ENCODE data around the gene RCSD1.

RCSD1 gene

DNA sequence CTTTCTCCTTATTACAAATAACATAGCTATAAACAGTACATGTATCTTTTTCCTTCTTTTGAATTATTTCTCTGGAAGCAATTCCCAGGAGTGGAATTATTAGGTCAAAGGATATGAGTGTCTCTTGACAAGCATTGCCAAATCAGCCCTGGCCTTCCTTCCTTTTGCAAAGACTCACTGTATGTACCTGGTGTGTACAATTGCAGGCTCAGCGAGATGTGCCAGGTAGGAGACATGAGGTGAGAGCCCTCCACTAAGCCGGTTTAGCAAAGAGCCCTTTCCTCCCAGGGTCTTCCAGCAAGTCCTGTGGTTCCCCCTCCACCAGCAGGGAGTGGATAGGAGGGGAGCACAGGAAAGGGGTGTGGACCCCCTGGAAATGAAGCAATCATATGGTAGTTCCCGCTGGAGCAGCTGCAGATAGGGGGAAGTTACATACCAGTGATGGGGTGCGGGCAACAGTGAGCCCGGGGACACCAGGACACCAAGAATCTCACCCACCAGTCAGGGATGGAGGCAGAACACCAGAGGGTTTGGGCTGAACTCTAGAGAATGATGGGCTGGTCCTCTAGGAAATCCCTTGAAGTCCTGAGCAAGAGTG, 18.3 kb downstream of the RCSD1 start:
- Histone ChIP-seq H3K36me3 (ENCODE audit: control insufficient read depth, insufficient read depth, low read length) (no peaks in the 10 kb centered on the region), H3K27ac (no peak overlapping the region), H3K9me3 (ENCODE audit: control insufficient read depth, low read length) (no peaks in the 10 kb centered on the region), H3K27me3 (ENCODE audit: control insufficient read depth, insufficient read depth, low read length) (no peaks in the 10 kb centered on the region), H3K4me3 (ENCODE audit: low read depth, low read length) (no peak overlapping the region), H3K4me2 (ENCODE audit: low read length) (no peak overlapping the region), H3K4me1 (no peaks in the 10 kb centered on the region), H3K9ac (no peak overlapping the region), H2AFZ (no peak overlapping the region), H3K79me2 (no peaks in the 10 kb centered on the region)
- TF ChIP-seq, protein P1, sequence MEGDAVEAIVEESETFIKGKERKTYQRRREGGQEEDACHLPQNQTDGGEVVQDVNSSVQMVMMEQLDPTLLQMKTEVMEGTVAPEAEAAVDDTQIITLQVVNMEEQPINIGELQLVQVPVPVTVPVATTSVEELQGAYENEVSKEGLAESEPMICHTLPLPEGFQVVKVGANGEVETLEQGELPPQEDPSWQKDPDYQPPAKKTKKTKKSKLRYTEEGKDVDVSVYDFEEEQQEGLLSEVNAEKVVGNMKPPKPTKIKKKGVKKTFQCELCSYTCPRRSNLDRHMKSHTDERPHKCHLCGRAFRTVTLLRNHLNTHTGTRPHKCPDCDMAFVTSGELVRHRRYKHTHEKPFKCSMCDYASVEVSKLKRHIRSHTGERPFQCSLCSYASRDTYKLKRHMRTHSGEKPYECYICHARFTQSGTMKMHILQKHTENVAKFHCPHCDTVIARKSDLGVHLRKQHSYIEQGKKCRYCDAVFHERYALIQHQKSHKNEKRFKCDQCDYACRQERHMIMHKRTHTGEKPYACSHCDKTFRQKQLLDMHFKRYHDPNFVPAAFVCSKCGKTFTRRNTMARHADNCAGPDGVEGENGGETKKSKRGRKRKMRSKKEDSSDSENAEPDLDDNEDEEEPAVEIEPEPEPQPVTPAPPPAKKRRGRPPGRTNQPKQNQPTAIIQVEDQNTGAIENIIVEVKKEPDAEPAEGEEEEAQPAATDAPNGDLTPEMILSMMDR (IDR thresholded peaks at IDR 0.05), result no peak

DNA sequence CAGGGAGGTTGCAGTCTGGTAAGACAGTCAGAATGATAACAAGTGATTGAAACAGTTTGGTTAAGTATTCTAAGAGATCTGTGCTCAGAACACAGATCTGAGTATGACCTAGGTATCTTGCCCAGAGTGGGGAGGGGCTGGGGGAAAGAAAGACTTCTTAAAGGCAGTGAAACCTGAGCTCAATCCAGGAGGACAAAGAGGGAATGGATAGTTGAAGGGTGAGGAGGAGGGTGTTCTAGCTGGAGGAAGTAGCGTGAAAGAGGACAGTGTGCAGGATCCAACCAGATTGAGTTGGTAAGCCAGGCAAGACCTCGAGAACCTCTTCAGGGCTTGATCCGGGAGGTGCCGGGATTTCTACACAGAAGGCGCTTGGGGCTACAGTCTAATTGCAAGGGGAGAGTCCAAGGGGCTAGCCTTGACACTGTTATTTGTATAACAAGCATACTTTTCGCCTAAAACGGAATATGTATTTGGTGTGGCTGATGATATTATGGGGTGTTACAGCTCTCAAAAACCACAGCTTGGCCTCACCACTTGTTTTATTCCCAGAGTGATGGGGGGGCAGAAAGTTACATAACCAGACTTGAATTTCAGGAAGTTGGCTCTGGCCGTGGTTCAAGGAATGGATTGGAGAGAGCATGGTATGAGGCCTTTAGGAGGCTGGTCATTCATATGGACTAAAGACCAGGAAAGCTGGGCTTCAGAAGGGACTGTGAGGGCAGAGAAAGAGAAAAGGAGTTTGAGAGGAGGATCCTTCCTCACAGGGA, 19.1 kb downstream of the RCSD1 start:
- H3K4me2 ChIP-seq (ENCODE audit: low read length), result no peak overlapping the region
- no peak overlapping the region for H3K4me3 ChIP-seq (ENCODE audit: low read depth, low read length)
- TF ChIP-seq, protein P1 (IDR thresholded peaks at IDR 0.05), result no peak
- H3K9me3 ChIP-seq (ENCODE audit: control insufficient read depth, low read length), result no peaks in the 10 kb centered on the region
- H3K27me3 ChIP-seq (ENCODE audit: control insufficient read depth, insufficient read depth, low read length), result no peaks in the 10 kb centered on the region
- no peak overlapping the region for H3K27ac ChIP-seq
- no peak overlapping the region for H3K9ac ChIP-seq
- no peak overlapping the region for H2AFZ ChIP-seq
- H3K4me1 ChIP-seq, result no peaks in the 10 kb centered on the region
- H3K79me2 ChIP-seq, result no peaks in the 10 kb centered on the region
- no peaks in the 10 kb centered on the region for H3K36me3 ChIP-seq (ENCODE audit: control insufficient read depth, insufficient read depth, low read length)

DNA sequence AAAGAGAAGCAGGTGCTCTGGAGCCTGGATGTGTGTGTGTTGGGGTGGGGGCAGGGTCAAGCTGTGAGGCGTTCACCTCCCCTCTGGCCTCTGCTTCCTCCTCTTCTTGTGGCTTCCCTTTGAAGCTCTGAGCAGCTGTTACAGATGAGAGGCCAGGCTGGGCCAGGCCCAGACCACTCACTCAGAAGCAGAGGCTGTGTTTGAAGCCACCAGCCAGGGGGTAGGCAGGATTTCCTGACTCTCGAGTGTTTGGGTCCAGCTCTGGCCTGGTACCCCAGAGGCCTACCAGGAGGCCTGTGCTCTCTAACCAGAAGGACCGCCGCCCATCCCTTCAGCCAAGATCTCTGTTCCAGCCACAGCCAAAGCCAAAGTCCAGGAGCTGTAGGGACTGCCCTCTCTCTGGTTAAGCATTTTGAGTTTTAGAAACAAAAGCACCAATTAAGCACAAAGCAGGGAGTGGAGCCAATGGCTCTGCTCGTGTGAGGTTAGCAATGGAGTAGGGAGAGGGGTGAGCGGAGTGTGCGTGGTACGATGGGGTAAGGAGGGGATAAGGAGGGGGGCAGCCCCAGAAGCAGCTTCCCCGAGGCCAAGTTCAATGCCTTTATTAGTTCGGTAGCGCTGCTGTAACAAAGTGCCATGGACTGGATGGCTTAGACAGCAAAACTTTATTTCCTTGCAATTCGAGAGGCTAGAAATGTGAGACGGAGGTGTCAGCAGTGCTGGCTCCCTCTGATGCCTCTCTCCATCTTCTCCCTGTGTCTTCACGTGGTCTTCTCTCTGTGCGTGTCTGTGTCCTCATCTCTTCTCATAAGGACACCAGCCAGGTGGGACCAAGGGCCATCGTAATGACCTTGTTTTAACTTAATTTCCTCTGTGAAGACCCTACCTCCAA, 20.5 kb downstream of the RCSD1 start:
- H3K4me1 ChIP-seq, result no peaks in the 10 kb centered on the region

DNA sequence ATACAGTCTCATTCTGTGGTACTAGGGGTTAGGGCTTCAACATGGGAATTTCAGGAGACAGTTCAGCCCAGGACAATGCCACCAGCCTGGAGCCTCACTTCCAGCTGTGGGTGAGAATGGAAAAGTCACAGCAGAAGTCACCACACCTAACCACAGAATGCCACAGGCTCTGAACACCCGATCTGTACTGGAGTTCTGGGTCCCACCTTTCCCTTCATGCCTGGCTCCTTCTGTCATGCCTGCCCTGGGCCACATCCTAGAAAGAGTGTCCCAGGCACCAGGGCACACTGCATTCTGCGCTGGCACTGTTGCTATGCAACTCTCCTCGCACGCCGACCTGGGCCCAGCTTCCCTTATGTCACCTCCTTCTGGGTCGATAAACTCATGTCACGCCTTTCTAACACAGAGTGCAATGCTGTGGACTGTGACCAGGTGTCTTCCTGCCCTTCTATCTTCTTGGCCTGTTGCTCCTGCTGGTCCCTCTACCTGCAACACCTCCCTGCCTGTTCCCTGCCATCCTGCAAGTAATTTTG, 21.2 kb downstream of the RCSD1 start:
- no peak overlapping the region for H3K4me2 ChIP-seq (ENCODE audit: low read length)
- no peaks in the 10 kb centered on the region for H3K4me1 ChIP-seq
- no peak overlapping the region for H3K9ac ChIP-seq
- no peak overlapping the region for H3K4me3 ChIP-seq (ENCODE audit: low read depth, low read length)
- H3K27ac ChIP-seq, result no peak overlapping the region
- TF ChIP-seq, protein P1 (IDR thresholded peaks at IDR 0.05), result no peak
- H2AFZ ChIP-seq, result no peak overlapping the region
- H3K9me3 ChIP-seq (ENCODE audit: control insufficient read depth, low read length), result no peaks in the 10 kb centered on the region
- no peaks in the 10 kb centered on the region for H3K36me3 ChIP-seq (ENCODE audit: control insufficient read depth, insufficient read depth, low read length)
- H3K79me2 ChIP-seq, result no peaks in the 10 kb centered on the region
- H3K27me3 ChIP-seq (ENCODE audit: control insufficient read depth, insufficient read depth, low read length), result no peaks in the 10 kb centered on the region

More for the DNA sequence above, 20.5 kb downstream of the RCSD1 start:
- no peaks in the 10 kb centered on the region for H3K79me2 ChIP-seq
- no peaks in the 10 kb centered on the region for H3K36me3 ChIP-seq (ENCODE audit: control insufficient read depth, insufficient read depth, low read length)
- no peaks in the 10 kb centered on the region for H3K9me3 ChIP-seq (ENCODE audit: control insufficient read depth, low read length)
- H3K4me2 ChIP-seq (ENCODE audit: low read length), result no peak overlapping the region
- H3K27ac ChIP-seq, result no peak overlapping the region
- H3K4me3 ChIP-seq (ENCODE audit: low read depth, low read length), result no peak overlapping the region
- H2AFZ ChIP-seq, result no peak overlapping the region
- TF ChIP-seq, protein P1 (IDR thresholded peaks at IDR 0.05), result no peak
- no peaks in the 10 kb centered on the region for H3K27me3 ChIP-seq (ENCODE audit: control insufficient read depth, insufficient read depth, low read length)
- no peak overlapping the region for H3K9ac ChIP-seq
